Colon (tissue), 2 donors: ENCODE measurements around the gene KRT74.

Experiments
- FAIRE-seq: peaks from 2 replicates; lab custom pipeline; 2012; peaks lifted over from hg19 to GRCh38; lab: Jason Lieb, UNC
- donor health status: control.
- donor health status: control.

The KRT74 gene

GRCh38 chr12:52519826-52520662 lies 53.6 kb downstream of the KRT74 start, which contains the start of gene KRT5:
TSS of gene KRT5 (minus strand) at chr12:52520394. CDS start at chr12:52520296, 98 bp downstream.
- FAIRE-seq: no peak

- no peak for FAIRE-seq
Measured at GRCh38 chr12:52519387-52519703, 54.3 kb downstream of the KRT74 start.

GRCh38 chr12:52518574-52519386 lies 54.9 kb downstream of the KRT74 start:
- no peak for FAIRE-seq

- FAIRE-seq: no peak
Measured at GRCh38 chr12:52517888-52518287, 55.8 kb downstream of the KRT74 start.

- no peak for FAIRE-seq
Measured at GRCh38 chr12:52517005-52517835, 56.4 kb downstream of the KRT74 start.

GRCh38 chr12:52515927-52516831 lies 57.5 kb downstream of the KRT74 start:
- no peak for FAIRE-seq
